ENCODE results near the gene GBGT1. TPM values are rescaled to one million over a fixed set of nuclear protein-coding genes. Genes with fewer than 3 reads are reported as not detected.
"Not testable (repeated sequence)": the region's sequence is repeated elsewhere in the genome, so short reads cannot be mapped to it uniquely, and the experiment has no call there.

GBGT1 gene
- total RNA-seq, 1 experiment from 2014 or later, result 1.8 TPM

- no peak for TF ChIP-seq POLR2AphosphoS5 (IDR thresholded peaks at IDR 0.05; ENCODE audit: low read depth, low read length)
- TF ChIP-seq SIN3A (IDR thresholded peaks at IDR 0.05; ENCODE audit: borderline replicate concordance, insufficient read depth, low read depth, low read length), result no peak
- TF ChIP-seq CTCF (IDR thresholded peaks at IDR 0.05), result no peak
- POLR2A ChIA-PET, result no interaction called here
- DNase-seq (ENCODE audit: low read depth, low spot score) (no peak), ATAC-seq (no peak)
- CTCF ChIA-PET, result no interaction called here
- intact Hi-C loops (cut with micrococcal nuclease; ENCODE audit: unreplicated experiment), result no loop called here
- H3K4me1 ChIP-seq (ENCODE audit: control insufficient read depth, insufficient read depth, low read length), result no peaks in the 10 kb centered on the region
- in situ Hi-C loops (cut with HindIII; ENCODE audit: low pct_unique_long_range_greater_than_20kb, low sequenced_read_pairs), result no loop called here
- no peak overlapping the region for H3K4me3 ChIP-seq (ENCODE audit: low read depth in 2 of 2, low read length in 2 of 2)
- no peaks in the 10 kb centered on the region for H3K27me3 ChIP-seq (ENCODE audit: control insufficient read depth, insufficient read depth, low read length)
- no peaks in the 10 kb centered on the region for H3K9me3 ChIP-seq (ENCODE audit: control insufficient read depth, insufficient read depth, low read depth, low read length)
- H3K36me3 ChIP-seq (ENCODE audit: control insufficient read depth, insufficient read depth, low read length), result no peaks in the 10 kb centered on the region
- H3K27ac ChIP-seq (ENCODE audit: low read length), result no peak overlapping the region
- BruUV-seq (replicated peaks), result no TSS peak
These were observed 42.5 kb upstream of the GBGT1 start for GRCh38 chr9:133205996-133206931.

- H3K36me3 ChIP-seq (ENCODE audit: control insufficient read depth, insufficient read depth, low read length); ATAC-seq; POLR2A ChIA-PET; H3K4me1 ChIP-seq (ENCODE audit: control insufficient read depth, insufficient read depth, low read length); BruUV-seq (replicated peaks); H3K9me3 ChIP-seq (ENCODE audit: control insufficient read depth, insufficient read depth, low read depth, low read length); intact Hi-C loops (cut with micrococcal nuclease; ENCODE audit: unreplicated experiment); CTCF ChIA-PET; H3K27me3 ChIP-seq (ENCODE audit: control insufficient read depth, insufficient read depth, low read length); H3K4me3 ChIP-seq (ENCODE audit: low read depth in 2 of 2, low read length in 2 of 2); in situ Hi-C loops (cut with HindIII; ENCODE audit: low pct_unique_long_range_greater_than_20kb, low sequenced_read_pairs); DNase-seq (ENCODE audit: low read depth, low spot score); H3K27ac ChIP-seq (ENCODE audit: low read length): not testable (repeated sequence)
These were observed 41.8 kb upstream of the GBGT1 start for GRCh38 chr9:133205481-133205887.

GRCh38 chr9:133204993-133205336, 41.3 kb upstream of the GBGT1 start:
- no peaks in the 10 kb centered on the region for H3K36me3 ChIP-seq (ENCODE audit: control insufficient read depth, insufficient read depth, low read length)
- H3K4me3 ChIP-seq (ENCODE audit: low read depth in 2 of 2, low read length in 2 of 2), result no peak overlapping the region
- BruUV-seq (replicated peaks), result no TSS peak
- ATAC-seq (no peak), DNase-seq (ENCODE audit: low read depth, low spot score) (no peak)
- intact Hi-C loops (cut with micrococcal nuclease; ENCODE audit: unreplicated experiment) (no loop called here), in situ Hi-C loops (cut with HindIII; ENCODE audit: low pct_unique_long_range_greater_than_20kb, low sequenced_read_pairs) (no loop called here)
- no peaks in the 10 kb centered on the region for H3K4me1 ChIP-seq (ENCODE audit: control insufficient read depth, insufficient read depth, low read length)
- ChIA-PET POLR2A (no interaction called here), CTCF (no interaction called here)
- no peaks in the 10 kb centered on the region for H3K9me3 ChIP-seq (ENCODE audit: control insufficient read depth, insufficient read depth, low read depth, low read length)
- H3K27me3 ChIP-seq (ENCODE audit: control insufficient read depth, insufficient read depth, low read length), result no peaks in the 10 kb centered on the region
- no peak for TF ChIP-seq SIN3A (IDR thresholded peaks at IDR 0.05; ENCODE audit: borderline replicate concordance, insufficient read depth, low read depth, low read length)
- TF ChIP-seq, protein P1, sequence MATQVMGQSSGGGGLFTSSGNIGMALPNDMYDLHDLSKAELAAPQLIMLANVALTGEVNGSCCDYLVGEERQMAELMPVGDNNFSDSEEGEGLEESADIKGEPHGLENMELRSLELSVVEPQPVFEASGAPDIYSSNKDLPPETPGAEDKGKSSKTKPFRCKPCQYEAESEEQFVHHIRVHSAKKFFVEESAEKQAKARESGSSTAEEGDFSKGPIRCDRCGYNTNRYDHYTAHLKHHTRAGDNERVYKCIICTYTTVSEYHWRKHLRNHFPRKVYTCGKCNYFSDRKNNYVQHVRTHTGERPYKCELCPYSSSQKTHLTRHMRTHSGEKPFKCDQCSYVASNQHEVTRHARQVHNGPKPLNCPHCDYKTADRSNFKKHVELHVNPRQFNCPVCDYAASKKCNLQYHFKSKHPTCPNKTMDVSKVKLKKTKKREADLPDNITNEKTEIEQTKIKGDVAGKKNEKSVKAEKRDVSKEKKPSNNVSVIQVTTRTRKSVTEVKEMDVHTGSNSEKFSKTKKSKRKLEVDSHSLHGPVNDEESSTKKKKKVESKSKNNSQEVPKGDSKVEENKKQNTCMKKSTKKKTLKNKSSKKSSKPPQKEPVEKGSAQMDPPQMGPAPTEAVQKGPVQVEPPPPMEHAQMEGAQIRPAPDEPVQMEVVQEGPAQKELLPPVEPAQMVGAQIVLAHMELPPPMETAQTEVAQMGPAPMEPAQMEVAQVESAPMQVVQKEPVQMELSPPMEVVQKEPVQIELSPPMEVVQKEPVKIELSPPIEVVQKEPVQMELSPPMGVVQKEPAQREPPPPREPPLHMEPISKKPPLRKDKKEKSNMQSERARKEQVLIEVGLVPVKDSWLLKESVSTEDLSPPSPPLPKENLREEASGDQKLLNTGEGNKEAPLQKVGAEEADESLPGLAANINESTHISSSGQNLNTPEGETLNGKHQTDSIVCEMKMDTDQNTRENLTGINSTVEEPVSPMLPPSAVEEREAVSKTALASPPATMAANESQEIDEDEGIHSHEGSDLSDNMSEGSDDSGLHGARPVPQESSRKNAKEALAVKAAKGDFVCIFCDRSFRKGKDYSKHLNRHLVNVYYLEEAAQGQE (IDR thresholded peaks at IDR 0.05; ENCODE audit: insufficient read depth in 1 of 2, low read depth in 2 of 2, low read length in 1 of 2), result no peak
- no peak for TF ChIP-seq POLR2AphosphoS5 (IDR thresholded peaks at IDR 0.05; ENCODE audit: low read depth, low read length)
- no peak for TF ChIP-seq TCF7L2 (IDR thresholded peaks at IDR 0.05; ENCODE audit: low read depth, low read length)
- TF ChIP-seq CTCF (IDR thresholded peaks at IDR 0.05), result no peak
- H3K27ac ChIP-seq (ENCODE audit: low read length), result no peak overlapping the region

Data from Panc1 (cell line).